ENCODE data around the gene PTGES2.
"Not testable (repeated sequence)": the region's sequence is repeated elsewhere in the genome, so short reads cannot be mapped to it uniquely, and the experiment has no call there.

Gene PTGES2

GRCh38 chr9:128092199-128092977, 35.1 kb downstream of the PTGES2 start:
- DNase-seq (ENCODE audit: low spot score) (no peak), FAIRE-seq (no peak)

- no peak for FAIRE-seq
- DNase-seq (ENCODE audit: low spot score), result no peak
Observed at GRCh38 chr9:128091571-128091970, 36.0 kb downstream of the PTGES2 start.

DNA sequence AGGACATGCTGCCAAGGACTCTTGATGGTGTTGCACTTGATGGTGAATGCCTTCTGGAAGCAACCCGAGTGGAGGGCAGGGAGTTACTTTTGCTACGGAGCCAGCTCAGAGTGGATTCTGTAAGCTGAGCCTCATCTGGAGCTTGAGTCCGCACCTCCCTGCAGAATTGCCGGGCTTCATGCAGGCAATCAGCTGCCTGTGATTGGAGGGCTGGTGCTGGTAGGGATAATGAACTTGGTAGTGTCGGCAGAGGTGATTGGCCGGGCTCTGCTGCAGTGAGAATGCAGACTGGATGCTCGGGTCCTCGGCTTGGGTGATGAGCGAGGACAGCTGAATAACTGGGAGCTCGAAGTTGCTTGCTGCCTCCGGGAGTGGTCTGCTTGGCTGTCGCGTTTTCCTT, 36.4 kb downstream of the PTGES2 start:
- DNase-seq (ENCODE audit: low spot score) (no peak), FAIRE-seq (no peak)

- FAIRE-seq, result no peak
- no peak for DNase-seq (ENCODE audit: low spot score)
Observed at GRCh38 chr9:128089299-128089698, 38.2 kb downstream of the PTGES2 start.

- FAIRE-seq, result no peak
- no peak for DNase-seq (ENCODE audit: low spot score)
Observed at GRCh38 chr9:128088253-128088945, 39.1 kb downstream of the PTGES2 start.

- no peak for DNase-seq (ENCODE audit: low spot score)
- FAIRE-seq, result no peak
Observed at GRCh38 chr9:128087262-128087661, 40.3 kb downstream of the PTGES2 start.

DNA sequence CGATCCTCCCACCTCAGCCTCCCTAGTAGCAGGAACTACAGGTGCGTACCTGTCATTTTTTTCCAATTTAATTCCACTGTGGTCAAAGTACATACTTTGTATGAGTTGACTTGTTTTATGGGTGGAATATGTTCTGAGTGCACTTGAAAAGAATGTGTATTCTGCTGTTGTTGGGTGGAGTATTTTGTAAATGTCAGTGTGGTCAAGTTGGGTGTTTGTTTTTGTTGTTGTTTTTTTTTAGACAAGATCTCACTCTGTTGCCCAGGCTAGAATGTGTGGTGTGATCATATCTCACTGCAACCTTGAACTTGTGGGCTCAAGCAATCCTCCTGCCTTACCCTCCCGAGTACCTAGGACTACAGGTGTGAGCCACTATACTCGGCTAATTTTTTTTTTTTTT, 41.6 kb downstream of the PTGES2 start:
- DNase-seq (ENCODE audit: low spot score) (no peak), FAIRE-seq (no peak)

- FAIRE-seq (no peak), DNase-seq (ENCODE audit: low spot score) (no peak)
Observed at GRCh38 chr9:128084746-128085145, 42.8 kb downstream of the PTGES2 start.

GRCh38 chr9:128082151-128082550, 45.4 kb downstream of the PTGES2 start:
- no peak for DNase-seq (ENCODE audit: low spot score)

DNA sequence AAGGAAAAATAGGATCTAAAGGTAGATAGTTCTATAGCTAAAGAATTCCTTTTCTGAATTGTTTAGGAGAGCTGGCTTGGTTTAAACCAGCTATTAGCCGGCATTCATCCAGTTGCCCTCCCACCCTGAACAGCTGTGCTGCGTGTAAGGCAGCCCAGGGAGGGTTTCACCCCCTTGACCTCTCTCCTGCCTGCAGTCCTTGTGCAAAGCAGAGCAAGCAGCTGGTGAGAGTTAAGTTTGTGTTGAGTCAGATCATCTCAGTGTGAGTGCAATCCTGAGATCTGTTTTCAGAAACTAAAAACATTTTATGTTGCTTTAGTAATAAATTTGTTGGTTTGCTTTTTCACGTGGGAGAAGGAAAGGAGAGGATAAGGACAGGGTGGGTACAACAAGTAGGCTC, 46.5 kb downstream of the PTGES2 start:
- FAIRE-seq (no peak), DNase-seq (ENCODE audit: low spot score) (no peak)

More at GRCh38 chr9:128082151-128082550, 45.4 kb downstream of the PTGES2 start:
- no peak for FAIRE-seq

DNA sequence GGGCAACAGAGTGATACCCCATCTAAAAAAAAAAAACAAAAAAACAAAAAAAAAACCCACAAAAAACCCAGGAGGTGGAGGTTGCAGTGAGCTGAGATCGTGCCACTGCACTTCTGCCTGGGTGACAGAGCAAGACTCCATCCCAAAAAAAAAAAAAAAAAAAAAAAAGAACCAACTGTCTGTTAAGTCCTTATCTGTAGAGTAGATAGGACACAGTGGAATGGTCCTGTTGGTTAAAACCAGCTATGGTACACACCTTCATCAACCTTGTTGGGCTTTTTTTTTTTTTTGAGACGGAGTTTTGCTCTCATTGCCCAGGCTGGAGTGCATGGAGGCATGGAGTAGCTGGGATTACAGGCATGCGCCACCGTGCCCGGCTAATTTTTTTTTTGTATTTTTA, 47.3 kb downstream of the PTGES2 start:
- no peak for DNase-seq (ENCODE audit: low spot score)
- no peak for FAIRE-seq

DNA sequence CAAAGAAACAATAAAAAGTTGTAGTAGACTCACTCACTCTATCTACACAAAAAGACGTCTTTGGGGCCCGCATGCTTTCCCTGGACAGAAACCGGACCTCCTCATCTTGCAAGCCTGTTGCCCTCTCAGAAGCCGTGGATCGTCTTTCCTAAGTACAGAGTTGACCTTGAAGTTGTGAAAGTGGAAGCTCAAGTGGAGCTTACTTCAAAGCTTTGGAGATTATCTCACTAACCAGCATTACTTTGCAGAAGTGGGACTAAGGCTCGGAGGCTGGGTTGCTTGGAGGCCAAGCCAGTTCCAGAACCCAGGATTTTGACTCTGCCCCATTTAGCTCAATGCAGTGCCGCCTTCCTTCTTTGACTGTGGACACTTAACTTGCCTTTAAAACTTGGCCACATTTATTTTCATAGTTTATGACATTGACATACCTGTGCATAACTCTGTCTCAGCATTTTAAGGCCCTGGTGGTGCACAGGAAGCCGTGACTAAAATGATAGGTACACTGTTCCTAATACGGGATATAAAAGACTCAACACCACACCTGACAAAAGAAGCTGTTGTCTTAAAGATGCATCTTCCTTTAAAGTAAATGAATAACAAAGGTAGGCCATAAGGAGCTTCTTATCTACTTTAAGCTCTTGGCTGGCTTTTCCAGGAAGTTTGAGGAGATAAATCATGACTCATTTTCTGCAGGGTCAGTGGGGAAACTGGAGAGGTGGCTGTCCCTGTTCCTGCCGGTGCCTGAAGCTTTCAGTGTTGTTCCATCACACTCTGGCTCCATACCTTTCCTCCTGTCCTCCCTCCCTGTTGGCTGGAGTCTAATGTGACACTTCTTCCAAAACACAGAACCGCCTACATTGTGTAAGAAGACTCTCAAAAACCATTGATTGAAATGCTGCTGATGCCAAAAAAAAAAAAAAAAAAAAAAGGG, 48.8 kb downstream of the PTGES2 start:
- FAIRE-seq (no peak), DNase-seq (ENCODE audit: low spot score) (no peak)

DNA sequence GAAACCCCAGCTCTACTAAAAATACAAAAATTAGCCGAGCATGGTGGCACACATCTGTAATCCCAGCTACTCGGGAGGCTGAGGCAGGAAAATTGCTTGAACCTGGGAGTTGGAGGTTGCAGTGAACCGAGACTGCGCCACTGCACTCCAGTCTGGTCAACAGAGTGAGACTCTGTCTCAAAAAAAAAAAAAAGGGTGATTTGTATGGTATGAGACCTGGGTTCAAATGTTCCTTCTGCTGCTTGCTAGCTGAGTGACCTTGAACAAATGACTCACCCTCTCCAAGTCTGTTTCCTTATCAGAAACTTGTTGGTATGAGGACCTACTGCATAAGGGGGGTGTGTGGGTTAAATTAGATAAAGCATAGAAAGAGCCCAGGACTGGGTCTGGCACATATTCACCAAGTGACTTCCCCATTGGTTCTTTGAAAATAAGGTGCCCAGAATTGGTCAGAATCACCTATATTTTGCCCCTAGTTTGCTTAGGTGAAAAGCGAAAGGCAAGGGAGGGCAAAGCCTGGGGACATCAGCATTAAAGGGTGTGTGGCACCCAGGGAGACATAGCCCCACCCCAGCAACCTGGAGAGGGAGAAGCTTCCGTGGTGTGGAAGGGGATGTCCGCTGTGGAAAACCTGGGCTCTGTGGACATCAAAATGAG, 49.6 kb downstream of the PTGES2 start:
- FAIRE-seq (no peak), DNase-seq (ENCODE audit: low spot score) (no peak)

DNA sequence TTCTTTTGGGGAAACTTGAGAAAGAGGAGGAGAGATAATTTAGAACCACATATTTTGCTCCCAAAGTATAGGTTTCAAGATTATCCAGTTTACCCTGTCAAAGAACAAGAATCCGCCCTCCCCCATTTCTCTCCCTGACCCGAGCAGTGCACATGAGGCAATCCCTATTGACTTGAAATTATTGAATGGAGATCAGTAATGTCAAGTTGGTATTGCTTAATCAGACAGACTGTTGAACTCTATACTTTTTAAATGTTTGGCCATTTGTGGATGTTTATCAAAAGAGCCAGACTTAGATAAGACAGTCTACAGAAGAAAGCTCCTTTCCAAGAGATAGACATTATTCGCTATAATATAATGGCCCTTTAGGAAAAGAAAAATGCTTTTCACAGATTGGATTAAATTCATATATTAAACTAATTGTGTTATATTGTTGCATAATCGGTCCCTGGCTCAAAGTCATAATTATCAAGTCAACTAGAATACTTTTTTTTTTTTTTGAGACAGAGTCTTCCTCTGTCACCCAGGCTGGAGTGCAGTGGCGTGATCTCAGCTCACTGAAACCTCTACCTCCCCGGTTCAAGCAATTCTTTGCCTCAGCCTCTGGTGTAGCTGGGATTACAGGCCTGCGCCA, 54.2 kb downstream of the PTGES2 start:
- DNase-seq (ENCODE audit: low spot score) (no peak), FAIRE-seq (no peak)

- DNase-seq (ENCODE audit: low spot score) (no peak), FAIRE-seq (no peak)
Observed at GRCh38 chr9:128072144-128073021, 55.1 kb downstream of the PTGES2 start.

DNA sequence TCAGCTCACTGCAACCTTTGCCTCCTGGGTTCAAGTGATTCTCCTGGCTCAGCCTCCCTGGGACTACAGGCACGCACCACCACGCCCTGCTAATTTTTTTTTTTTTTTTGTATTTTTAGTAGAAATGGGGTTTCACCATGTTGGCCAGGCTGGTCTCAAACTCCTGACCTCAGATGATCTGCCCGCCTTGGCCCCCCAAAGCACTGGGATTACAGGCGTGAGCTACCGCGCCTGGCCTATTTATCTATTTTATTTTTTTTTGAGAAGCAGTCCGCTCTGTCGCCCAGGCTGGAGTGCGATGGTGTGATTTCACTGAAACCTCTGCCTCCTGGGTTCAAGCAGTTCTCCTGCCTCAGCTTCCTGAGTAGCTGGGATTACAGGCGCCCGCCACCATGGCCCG, 56.1 kb downstream of the PTGES2 start:
- DNase-seq (ENCODE audit: low spot score); FAIRE-seq: not testable (repeated sequence)

DNA sequence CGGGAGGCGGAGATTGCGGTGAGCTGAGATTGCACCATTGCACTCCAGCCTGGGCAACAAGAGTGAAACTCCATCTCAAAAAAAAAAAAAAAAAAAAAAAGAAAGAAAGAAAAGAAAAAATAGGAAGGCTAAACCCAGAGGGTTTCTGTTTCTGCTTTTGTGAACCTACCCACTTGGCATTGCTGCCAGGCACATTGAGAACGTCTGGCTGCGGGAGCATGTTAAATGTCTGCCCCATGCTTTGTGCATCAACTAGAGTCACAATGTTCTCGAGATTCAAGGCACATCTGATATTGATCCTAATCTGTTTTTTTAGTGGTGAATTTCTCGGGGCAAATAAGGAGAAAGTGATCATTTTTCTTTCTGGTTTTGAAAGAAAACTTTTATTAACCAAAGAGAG, 56.7 kb downstream of the PTGES2 start:
- no peak for DNase-seq (ENCODE audit: low spot score)

More for the DNA sequence above, 56.7 kb downstream of the PTGES2 start:
- FAIRE-seq, result no peak
